HG03159 (cell line): Measurements from ENCODE around the gene PBX1.

Source experiments
- ATAC-seq: cut with Tn5 transposase; IDR thresholded peaks from one replicate; pipeline ENCODE4 v1.9.1; 2021; ENCODE audit warnings: mild to moderate bottlenecking, moderate library complexity; ENCODE audit not compliant: unreplicated experiment

PBX1 gene

DNA sequence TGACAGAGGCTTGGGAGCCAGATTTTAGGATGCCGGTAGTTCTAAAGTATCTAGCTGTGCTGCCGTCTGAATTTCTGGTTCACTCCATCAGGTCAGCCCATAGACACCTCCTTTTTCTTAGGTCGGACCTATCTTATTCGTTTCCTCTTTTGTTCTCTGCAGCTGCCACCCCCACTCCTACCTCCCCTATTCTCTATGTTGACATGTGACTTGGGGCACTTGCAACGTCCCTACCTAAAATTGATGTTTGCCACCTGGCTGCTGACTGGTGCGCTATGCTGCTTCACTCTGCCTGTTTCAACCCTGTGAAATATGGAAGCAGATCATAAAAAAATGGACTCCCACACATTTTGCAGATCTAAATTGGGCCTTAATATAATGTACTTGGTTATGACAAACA is 55.3 kb downstream of the PBX1 start:
- no peak for ATAC-seq

DNA sequence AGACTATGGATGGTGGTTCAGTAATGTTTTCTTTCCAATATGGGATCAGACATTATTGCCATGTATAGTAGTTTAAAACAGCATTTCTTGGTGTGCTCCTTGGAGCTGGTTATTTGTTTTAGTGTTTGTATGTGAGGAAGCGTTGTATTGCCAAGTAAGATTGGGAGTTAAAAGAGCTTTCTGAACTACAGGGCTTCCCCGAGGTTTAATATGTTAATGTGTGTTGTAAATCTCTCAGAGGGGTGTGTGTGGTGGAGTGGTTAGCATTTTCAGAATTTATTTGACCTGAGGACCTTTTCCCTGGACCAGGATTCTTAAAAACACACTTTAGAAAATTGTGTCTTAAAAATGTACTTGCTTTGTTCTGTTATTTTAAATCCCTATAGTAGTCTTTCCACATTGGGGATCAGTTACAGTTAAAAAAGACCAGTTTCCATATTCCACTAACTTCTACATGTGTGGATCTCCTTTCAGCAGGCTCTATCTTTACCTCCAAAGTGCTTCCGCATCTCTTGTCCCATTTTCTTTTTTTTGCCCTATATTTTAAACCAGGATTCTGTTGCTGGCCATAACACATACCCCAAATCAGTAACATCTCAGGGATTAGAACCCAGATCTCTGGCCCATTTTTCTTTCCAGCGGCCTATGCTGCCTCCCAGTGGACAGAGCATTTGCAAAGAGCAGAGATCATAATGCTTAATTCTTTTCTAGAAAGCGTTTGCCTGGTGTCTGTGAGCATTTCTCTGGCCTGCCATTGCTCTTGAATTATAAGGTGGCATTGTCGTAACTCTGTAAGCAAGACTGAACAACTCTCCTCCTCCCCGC is 58.6 kb downstream of the PBX1 start:
- ATAC-seq: no peak

DNA sequence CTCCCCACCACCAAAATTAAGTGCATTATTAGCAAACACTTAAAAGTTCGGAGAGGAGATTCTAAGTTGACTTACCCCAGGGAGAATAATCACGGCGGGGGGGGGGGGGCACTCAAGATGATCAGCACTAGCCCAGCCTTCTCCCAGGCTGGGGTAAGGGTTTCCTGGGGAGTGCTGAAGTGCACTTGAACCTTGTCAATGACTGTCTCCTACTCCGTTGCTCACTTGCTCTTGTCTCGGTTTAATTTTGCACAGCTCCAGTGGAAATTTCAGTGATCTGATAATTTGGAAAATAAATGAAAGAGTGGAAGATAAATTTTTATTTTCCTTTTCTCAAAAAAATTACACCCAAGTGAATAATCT is 59.2 kb downstream of the PBX1 start:
- ATAC-seq: no peak

DNA sequence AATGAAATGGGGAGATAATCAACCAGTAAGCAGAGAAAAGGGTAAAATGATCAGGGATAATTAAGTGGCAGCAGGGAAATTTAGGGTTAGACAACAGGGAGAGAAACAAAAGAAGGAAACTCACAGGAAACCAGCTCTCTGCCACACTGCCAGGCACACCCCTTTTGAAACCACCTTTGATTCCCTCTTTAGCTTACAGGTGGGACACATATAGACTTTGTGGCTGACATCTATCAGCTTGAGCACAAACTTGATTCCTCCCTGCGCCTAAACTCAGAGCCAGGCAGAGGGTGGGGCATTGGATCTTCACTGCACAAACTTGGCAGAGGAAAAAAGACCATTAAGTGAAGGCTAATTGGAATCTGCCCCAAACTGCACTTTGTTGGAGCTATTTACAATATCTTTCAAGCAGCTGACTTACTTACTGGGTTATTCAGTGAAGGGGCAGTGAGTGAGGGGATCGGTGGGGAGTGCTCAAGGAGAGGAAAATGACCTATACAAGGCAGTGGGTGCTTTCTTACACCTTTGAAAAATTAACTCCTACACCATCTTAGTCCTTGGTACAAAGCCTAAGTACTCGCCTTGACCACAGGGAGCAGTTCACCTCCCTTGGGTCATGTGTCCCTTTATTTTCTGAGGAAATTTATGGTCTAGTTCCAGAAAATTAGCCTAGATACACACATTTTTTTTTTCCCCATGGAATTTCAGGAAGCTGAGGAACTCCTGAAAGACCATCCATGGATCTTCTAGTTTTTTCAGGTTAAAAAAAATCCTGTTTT is 60.2 kb downstream of the PBX1 start:
- ATAC-seq: no peak

DNA sequence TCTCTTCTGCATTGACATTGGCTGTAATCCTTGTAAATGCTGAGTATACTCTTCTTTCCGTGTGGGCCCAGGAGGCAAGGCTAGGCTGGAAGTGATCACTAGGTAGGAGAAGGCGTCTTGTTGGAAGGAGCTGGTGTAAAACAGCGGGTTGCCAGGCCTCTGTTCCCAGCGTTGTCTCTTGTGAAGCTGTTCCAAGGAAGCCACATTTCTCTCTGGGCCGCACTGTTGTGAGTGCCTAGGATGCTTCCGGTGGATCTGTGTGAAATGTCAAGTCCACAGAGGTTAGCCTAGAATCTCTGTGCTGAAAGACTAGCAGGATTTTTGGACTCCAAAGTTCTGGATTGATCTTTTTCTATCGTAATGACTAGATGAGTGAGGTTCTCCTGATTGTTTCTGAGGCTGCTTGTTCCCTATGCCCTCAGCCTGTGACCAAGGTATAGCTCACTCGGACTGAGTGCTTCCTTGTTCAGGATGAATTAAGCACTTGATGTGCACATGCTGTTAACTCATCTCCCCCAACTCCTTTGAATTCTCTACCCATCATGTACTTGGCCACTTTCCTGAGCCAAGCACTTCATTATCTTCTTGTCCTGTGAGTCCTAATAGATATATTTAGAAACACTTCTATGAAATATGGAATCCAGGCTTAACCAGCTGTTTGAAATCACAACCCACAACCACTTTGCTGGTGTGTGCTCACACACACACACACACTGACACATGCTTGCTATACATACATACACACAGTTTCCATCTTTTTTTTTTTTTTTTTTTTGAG is 63.3 kb downstream of the PBX1 start:
- ATAC-seq: no peak

DNA sequence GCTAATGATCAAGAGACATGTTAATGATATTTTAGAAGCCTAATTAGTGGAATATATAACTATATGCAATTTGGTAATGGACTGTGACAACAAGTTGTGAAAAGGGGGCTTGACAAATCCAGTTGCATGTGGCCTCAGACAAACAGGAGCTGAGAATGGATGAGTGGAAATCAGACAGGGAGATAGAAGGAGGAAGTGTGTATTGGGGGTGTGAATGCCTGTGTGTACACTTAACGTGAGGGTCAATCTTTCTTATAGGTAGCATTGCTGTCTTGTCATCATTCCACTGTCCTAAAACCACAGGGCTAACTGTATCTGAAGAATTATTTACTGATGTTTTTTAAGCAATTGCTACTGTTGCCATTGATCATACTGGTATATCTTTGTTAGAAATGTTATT is 64.8 kb downstream of the PBX1 start:
- no peak for ATAC-seq

DNA sequence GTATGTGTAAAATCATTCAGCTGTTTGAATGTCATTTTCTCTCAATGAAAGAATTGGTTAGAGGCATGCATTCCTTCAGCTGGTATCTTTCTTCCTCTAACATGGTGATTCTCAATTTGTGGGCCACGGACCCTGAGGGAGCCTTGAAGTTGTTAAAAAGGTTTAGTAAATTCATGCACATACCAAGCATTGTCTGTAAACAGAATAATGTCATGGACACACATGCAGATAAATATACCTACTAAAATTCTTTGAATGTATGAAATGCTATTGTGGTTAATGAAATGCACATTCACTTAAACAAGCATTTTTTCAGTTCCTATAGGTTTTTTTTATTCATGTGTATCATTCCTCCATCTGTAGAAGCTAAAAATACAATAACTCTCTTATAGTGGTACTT is 65.4 kb downstream of the PBX1 start:
- ATAC-seq: no peak

DNA sequence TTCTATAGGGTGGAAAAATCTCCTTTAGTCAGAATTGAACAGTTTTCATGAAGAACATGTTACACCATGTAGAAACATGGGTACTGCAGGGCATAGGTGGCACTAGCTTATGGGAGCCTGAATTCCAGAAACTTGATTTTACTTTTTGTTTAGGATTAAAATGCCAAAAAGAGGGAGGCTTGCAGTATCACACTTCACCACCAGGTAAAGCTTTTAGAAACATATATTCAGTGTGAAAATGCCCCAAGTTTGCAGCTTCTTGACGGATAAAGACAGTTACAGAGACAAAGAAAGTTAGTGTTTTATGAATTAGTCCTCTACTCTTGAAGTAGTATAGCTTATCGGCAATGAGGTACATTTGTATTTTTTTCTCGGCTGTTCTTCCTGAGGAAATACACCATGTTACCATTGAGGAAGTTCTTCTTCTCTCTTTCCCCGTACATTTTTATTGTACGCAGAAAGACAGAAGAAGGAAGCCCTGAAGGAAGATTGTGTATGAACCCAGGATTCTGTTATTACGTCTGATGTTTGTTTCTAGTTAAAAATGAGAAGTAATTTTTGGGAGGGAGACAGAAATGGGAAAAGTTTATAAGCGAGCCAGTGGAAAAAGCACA is 66.1 kb downstream of the PBX1 start:
- ATAC-seq: no peak

DNA sequence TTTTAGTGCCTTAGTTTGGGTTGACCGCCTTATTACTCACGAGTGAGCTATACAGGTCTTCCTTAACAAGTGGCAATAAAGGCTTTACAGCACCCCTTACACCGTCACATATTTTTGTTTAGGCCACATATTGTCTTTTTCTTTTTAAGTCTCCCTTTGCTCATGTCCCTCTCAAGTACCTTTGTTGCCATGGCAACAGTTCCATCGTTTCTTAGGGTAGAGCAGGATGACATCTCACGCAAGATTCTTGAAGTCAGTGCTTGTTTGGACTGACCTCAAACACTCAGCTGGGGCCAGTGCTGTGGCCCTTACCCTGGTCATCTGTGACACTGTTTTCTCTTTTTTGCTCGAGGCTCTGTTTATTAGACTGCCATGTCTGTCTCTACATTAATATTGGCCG is 69.8 kb downstream of the PBX1 start:
- ATAC-seq: no peak

DNA sequence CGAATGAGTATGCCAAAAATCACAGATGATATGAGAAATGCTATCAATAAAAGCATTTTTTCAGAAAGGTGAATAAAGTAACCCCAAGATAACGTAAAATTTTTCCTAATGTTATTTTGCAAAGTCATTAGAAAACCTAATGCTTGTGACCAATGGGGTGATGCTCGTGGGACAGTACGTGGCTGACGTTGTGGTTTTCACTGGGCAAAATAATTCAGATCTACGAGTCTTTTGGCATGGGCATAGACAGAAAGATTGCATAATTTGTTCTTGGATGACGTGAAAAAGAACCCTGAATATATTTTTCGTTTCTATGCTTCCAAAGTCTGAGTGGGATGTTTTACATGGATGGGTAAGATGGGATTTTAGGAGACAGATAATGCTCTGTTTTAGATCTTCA is 71.0 kb downstream of the PBX1 start:
- no peak for ATAC-seq

DNA sequence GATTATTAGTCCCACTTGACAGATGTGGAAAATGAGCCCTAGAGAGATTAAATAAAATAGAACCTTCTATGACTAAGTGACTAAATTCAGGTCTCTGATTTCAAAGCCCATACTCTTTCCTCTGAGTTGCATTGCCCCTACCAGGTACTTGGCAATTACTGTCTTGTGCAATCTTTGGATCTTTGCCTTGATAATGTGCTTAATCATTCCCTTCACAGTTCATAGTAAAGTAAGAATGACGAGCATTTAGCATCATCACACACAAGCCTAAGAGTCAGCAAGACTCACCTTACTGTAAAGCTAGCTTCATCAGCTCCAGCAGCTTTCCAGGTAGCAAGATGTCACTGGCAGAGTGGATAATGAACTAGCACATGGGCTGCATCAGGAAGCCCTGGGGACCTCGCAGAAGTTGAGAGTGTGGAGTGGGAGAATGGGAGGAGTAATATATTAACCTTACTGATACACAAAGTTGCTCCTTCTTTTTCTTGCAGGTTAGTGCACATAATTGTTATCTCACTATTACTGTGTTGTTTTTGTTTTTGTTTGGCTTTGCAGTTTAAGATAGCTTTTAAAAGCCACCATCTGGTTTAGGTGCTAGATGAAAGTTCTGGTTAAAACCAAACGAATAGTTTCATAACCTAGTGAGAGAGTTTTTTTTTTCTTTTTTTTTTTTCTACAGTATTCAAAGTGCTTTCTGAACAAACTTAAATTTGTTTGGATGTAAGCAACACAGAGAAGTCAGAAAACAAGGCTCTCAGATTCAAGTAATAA is 71.8 kb downstream of the PBX1 start:
- no peak for ATAC-seq

DNA sequence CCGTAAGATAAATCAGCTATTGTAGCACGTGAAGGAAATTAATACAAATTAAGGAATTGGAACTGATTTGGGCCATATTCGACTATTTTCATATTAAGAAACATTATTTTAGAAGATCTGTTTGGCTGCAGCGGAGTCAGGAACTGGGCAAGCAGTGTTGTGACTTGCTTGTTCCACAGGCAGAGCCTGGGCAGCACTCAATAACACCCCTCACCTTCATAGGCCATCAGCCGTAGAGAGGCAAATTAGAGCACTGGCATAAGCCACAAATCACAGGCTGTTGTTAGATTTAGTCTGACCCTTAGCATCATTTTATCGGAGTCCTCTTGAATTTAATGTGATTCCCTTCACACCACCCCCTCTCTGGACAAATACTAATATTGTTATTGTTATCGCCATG is 72.8 kb downstream of the PBX1 start:
- no peak for ATAC-seq

DNA sequence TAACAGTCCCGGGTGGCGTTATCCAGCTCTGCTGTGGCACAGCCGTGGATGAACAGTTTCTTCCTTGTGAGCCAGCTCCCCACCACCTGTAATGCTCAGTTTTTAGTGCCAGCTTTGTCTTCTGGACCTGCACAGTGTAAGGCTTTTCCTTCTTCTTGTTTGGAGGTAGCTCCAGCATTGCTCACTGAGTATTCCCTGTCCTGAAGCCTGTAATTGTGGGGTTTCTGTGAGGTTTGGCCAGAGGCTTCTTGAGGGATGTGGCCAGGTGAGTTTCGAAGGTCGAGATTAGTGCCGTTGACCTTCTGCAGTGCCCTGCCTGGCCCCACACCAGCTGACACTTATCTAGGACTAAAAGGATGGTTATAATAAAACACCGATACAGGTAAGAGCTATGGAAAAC is 75.0 kb downstream of the PBX1 start:
- no peak for ATAC-seq

DNA sequence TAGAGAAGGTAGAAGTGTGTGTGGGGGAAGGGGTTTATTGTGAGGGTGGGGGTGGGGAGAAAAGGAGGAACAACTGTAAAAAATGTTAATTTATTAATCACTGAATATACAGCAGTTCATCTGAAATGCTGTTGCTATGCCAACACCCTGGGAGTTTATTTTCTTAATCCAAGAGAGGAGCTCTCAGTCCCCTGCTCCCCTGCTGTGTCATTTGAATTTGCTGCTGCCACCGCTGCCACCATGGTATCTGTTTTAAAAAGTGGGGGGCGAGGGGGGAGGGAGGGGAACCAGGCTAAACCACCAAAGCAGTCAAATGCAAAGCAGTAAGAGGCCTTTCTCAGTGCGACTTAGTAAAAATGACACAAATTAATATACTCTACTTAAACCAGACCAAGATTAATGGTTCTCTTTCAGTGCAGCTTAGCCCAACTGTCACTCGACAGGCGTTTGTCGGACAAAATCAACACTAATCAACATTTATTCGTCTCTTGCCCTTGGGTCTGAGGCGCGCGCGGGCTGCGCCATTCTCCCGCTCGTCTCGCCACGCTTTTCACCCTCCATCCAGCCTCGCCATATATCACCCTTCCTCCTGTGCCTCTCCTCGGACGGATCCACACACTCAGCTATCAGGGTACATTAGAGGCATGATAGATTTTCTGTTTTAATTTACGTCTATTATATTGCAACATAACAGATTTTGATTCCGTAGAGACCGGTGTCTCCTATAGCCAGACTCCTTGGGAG is 76.2 kb downstream of the PBX1 start:
- ATAC-seq: no peak

DNA sequence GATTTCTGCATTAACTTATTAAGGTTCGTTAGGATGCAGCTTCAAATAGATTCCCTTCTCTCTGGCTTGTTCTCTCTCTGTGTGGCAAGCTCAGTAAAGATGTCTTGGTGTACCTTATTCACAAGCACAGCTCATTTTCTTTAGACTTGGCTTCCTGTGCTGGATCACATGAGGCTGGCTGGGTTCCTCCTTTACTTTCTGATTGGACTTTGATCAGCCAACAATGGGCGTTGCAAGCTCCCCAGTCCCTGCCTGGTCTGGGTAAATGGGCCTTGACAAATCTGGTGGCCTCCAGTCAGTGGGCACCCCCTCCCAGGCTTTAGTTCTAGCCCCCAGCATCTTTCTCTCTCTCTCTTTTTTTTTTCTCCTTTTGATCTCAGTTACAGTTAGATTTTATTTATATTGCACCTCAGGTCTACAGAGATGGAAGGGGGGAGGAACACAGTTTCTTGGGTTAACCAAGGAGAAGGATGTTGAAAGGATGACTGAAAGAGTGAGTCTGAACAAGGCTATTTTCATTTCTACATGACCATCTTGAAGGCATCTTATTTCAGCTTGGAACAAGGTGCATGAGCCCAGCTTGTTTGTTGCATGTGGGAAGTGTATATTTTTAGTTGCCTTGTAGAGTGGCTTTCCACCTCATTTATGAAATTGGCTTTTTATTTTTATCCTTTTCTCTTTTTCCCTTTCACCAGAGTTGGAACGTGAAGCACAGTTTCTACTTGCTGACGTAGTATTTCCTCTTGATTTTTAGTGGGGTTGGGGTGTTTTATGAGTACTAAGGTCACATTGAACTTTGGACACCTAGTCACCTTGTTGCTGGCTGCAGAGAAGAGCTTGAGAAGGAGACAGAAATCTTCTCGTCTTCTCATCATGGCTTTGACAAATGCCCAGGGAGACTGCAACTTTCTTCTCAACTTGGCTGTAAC is 77.1 kb downstream of the PBX1 start:
- no peak for ATAC-seq

DNA sequence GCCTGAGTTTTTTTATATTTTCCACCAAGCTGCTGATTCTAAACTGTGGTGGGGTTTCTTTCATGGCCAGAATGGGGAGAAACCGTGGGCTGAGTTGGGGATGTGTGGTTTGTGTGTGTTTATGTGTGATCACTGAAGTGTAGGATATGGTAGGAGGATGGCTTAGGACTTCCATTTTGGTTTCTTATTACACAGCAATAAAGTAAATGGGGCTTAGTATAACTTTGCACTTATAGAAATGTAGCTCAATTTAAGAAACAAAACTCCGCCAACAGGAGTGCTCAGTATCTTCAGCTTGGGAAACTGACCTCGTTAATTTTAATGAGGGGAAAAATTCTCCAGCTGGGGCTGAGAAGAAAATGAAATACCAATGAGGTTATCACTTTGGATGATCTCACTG is 77.8 kb downstream of the PBX1 start:
- ATAC-seq: no peak

DNA sequence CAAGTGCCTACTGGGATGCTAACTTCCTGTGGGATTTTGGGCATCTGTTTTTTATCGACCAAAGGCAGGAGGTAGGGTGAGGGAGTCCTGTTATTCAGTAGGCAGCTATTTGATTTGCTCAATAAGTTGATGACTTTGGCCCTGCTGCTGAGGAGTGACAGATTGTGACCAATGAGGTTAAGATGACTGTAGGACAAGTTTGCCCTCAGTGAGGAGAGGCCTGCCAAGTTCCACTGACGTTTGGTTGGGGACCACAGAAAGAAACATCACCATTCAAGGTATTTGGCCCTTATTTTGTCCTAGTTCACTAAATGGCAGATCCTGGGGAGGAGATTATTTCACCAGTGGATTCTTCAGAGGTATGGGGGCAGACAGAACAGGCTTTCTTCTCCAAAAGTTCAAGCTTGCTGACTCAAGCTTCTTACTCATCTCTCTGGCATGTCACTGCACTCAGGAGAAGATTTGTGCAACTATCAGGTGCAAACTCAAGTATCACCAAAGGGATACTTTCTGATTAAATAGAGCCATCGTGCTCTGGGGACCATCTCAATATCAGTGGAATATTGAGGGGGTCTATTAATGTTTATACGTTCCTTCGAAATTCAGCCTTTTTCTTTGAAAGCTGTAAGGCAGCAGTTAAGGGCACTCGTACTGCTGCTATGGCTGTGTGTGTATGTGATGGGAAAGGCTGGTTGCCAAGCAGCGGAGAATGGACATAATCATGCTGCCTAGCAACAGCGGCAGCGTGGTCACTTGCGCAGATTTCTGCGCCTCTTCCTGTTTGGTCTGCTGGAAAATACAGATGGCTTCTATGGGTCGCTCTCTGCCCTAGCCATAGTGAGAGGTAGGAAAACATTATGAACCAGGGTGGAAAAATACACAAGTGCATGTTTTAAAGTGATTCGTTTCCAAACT is 78.7 kb downstream of the PBX1 start:
- ATAC-seq: no peak
